Fibroblast of skin of left biceps (primary cell): ENCODE data around the gene KRT76.
"Not testable (repeated sequence)": the region's sequence is repeated elsewhere in the genome, so short reads cannot be mapped to it uniquely, and the experiment has no call there.

ENCODE experiments used
- DNase-seq, 2 experiments: peaks; one replicate each; pipeline ENCODE4 v3.0.0-alpha.2; 2013; ENCODE audit warnings: low read depth in 2 of 2

Gene KRT76

DNA sequence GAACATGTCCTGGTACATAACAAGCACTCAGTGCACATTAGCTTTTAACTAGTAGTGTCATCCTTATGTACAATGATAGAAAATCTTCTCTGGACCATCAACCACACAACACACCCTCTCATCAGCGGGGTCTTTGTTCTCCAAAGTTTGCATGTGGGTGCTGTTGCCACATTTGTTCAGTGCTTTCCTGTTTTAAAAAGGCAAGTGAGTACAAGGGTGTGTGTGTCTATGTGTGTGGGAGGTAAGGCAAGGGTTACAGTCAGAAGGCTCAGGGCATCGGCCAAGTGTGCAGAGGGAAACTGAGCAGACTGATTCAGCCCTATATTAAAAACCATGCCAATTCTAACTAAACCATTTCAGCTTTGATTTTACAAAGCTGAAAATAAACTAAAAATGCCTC is 17.9 kb downstream of the KRT76 start:
- no peak for DNase-seq

DNA sequence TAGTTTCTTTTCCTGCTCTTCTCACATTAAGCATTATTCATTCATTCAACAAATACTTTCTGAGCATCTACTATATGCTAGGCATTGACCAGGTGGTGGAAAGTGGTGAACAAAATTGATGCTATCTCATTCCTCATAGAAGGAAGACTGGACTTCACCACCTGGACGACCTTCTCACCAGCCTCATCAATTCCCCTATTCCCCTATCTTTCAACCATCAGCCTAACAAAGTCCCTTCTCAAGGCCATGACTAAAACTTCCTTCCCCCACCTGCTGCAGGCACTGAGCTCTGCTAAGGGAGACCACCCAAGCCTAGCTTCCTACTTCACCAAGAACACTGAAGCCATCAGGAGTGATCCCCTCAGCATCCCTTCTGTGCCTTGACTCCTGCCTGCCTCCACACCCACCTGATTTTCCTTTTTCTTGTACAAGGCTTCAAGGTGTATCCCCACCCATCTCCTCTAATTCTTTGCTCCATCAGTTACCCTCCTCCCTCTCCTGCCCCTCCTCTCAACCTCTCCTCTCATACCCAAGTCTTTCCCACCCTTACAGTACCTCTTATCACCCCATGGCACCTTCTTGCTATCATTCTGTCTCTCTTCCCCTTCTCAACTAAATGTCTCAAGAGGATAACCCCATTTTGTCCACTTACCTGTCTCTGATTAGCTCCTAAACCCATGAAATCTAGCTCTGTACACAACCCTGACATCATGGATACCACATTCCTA is 19.5 kb downstream of the KRT76 start:
- no peak for DNase-seq

DNA sequence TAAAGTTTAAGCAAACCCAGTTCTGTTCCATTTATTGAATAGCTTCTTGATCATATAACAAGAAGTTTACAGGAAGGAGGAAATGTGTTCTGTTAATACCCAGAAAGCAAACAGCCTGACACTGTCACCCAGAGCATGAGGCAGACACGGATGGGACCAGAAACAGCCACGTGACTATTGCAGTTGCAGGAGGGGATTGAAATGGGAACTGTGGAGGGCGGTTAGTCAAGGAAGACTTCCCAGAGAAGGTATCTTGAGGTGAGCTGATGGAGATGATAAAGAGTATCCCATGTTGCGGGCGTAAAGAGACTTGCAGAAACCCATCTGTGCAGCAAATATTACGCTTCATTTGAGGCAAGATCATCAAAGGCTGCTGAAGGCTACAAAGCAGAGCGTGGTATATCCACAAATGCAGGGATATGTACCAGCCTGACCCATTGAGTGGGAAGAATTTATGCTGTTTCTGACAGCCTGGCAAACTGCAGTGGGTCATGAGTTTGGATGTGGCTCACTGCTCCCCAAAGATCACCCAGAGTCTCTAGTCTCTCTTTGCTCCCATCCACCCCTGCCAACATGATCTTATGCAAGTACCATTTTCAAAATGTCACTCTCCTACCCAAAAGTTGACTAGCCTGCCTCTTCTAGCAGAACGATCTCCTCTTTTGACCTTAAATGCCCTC is 20.7 kb downstream of the KRT76 start:
- no peak for DNase-seq

DNA sequence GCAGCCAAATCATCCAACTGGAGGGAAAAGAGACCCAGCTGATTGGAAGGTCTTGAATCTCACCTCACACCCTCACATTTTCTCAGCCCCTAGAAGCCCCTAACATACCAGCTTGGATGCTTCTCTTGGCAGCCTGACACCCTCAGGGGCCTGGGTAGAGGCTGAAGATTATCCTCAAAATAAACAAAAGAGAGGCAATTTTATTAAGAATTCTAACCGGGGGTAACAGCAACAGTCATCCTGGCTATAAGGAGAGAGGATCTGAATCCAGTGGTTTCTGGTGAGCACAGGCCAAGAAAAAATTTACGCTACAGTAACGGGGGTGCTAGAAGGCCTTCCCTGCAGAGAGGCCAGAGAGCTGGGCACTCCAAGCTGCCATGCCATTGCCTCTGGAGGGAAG is 21.6 kb downstream of the KRT76 start:
- no peak for DNase-seq

DNA sequence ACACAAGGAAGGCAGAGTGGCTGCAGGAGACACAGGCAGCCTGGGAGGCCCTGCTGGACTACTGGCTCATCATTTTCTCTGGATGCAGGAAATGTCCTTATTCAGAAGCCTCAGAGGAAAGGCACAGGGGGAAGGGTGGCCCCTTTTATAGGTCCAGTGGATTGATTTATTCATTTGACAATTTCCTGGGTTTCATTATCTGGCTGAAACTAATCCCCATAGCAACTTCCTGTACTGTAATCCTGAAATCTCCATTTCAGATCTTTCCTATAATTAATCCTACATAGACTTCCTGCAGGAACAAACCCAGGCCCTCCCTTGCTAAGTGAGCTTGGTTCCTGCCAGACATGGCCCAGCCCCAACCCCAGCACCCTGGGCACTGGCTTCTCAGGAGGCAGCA is 23.0 kb downstream of the KRT76 start:
- no peak for DNase-seq

DNA sequence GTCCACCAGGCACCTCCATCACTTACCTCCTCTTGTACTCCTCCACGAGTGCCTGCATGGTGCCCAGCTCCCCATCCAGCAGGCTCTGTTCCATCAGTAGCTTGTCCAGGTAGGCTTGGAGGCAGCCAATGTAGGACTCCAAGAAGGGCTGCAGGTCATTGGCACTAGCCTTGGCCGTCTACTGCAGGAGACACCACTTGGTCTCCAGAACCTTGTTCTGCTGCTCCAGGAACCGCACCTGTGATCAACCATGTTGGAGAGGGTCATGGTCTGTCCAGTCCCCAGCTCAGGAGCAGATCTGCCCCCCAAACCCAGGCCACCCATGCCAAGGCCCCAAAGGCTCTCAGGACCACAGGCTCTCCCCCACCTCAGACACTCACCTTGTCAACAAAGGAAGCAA is 23.9 kb downstream of the KRT76 start:
- no peak for DNase-seq

DNA sequence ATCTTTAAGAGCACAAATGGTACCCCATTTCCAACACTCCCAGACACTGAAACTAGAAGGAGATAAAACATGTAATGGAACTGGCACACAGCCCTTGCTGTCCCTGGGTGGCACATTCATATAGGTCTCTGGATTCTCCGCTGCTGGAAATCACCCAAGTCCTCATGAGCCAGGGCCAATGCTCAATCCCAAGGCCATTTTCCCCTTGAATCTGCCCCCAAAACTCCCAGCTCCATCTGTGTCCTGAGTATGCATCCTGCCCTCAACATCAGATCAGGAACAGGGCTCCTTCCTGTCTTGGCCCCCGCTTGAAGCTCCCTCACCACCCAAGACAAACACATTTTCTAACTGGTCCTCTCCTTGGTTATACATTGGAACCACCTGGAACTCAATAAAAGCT is 24.6 kb downstream of the KRT76 start:
- DNase-seq: no peak

DNA sequence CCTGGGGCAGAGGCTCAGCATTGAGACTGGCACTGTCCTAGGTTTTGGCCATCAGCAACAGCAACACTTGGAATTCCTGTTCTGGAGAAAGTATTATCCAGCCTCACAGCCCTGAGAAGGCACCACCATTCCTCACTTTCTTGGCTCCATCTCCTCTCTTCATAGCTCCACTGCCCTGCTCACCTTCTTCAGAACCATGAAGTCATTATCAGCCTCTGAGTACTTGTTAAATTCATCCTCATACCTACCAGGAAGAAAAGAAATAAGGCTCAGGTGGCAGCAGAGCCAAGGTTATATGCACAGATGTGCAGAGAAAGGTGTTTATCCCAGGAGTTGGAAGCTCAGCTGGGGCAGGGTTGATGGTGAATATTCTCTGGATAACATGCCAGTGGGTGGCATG is 25.4 kb downstream of the KRT76 start:
- no peak for DNase-seq

DNA sequence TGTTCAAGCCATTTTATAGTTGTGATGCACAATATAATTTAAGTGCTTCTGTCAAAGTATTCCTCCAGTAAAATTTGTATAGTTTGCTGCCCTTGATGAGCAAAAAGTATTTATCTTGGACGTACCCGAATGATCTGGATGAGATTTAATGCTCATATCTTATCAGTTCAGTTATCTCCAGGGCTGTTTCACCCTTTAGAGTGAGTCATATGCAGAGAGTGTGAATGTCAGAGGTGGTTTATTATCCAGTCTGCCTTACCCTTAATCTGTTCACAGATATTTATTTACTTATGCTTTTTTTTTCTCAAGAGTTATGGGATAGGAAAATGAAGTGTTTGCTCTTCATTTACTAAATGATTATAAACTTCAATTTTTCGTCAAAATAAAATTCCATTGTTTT is 26.6 kb downstream of the KRT76 start:
- DNase-seq: not testable (repeated sequence)

DNA sequence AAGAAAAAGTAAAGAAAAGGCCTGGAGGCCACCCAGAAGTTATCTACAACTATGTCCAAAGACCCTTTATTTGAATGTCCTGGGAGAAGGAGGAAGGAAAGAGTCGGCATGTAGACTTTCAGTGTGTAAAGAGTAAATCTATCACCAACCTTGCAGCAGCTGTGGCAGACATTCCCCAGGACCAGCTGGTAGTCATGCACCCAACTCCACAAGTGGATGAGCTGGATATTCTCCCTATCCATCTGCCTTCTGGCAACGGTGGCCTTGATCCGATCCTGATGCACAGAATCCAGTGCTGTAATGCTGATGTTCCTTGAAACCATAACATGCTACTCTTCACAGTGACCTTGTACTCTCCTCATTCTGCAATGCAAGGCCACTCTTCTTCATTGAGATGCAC is 27.3 kb downstream of the KRT76 start:
- DNase-seq: no peak

DNA sequence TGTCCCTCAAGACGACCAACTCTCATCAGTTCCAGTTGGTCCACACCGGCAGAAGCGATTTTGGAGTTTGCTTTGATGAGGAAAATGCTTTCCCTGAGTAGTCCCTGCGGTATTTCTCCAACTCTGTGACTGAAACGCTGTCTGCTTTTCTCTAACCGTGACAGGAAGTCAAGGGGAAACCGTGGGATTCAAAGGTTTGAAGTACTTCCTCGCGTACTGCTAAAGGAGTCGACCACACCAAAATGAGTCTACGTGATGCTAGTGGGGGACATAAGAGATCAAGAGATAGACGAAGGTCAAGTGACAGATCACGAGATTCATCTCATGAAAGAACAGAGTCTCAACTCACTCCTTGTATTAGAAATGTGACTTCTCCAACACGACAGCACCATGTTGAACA is 28.6 kb downstream of the KRT76 start:
- DNase-seq: no peak

DNA sequence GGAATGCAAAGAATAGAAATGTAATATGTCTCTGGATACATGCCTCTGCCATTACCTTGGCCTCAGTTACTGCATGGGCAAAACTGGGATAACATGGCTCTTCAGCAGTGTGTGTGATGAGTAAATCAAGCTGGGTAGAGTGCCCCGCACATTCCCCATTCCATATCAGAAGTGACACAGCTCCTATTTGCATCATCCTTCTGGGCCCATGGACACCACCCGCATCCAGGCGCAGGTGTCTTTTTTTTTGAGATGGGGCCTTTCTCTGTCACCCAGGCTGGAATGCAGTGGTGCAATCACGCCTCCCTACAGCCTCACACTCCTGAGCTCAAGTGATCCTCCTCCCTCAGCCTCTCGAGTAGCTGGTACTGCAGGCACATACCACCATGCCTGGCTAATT is 31.6 kb downstream of the KRT76 start:
- DNase-seq: no peak

DNA sequence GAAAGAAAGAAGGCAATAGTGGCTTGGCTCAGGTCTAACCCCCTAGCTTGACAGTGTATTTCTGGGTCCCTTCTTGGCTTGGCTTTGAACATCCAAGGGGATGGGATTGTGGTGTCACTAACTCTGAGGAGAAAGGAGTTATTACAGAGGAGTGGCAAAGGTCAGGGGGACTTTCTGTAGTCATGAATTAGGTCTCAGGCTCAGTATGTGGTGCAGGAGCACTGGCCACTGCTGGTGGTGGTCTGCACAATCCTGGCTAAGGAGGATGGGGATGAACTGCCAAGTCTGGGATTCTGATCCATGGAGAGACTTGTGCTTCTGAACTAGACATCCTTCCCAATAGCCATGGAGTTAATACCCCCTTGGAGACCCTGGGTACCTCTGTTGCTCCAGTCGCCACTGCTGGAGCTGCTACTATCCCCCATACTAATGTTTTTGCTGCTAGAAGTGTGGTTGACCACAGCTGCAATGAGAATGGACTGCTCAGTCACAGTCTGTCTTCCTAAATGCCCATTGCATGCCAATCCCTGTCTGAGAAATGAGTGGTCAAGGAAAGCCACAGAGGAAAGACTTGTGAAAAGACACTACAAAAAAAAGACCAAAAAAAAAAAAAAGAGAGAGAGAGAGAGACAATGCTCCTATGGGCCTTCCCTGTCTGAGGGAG is 32.5 kb downstream of the KRT76 start:
- DNase-seq: no peak

DNA sequence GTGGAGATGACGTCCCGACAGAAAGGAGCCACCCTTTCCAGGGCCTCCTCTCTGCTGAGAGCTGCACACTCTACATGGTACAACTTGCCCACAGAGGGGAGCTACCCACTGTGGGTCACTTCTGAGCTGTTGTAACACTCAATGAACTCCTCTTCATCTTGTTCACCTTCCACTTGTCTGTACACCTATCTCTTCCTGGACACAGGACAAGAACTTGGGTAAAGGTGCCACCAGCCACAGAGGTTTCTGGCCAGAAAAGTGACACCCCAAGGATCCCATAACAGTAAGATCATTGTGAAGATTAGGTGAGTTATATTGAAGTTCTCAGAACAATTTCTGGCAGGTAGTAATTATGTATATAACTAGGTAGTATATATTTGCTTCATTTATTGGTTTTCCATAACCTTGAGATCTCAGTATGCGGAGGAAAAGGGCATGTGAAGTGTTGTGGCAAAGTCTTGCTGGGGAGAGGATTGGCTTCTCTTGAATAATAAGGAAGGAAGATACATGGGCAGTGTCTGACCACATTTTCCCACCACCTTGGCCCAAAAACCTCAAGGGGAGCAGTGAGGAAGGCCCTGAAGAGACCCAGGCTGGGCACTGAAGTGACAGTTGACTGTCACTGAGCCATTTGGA is 34.2 kb downstream of the KRT76 start:
- no peak for DNase-seq

DNA sequence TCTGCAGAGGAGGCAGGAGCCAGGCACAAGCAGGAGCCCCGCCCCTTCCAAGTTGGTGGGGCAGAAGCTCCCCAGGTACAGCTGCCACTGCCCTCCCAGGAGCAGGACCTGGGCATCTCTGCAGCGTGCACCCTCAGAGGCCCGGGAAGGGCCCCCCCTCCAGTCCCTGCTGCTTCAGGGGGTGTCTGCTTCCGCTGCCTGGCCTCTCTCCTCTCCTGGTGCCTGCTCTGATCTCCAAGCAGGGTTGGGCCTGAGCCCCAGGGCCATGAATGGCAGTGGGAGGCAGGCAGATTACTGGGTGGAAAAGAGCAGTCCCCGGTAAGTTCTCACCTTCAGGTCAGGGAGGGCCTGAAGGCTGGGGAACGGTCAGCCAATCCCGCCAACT is 35.0 kb downstream of the KRT76 start:
- DNase-seq: no peak

DNA sequence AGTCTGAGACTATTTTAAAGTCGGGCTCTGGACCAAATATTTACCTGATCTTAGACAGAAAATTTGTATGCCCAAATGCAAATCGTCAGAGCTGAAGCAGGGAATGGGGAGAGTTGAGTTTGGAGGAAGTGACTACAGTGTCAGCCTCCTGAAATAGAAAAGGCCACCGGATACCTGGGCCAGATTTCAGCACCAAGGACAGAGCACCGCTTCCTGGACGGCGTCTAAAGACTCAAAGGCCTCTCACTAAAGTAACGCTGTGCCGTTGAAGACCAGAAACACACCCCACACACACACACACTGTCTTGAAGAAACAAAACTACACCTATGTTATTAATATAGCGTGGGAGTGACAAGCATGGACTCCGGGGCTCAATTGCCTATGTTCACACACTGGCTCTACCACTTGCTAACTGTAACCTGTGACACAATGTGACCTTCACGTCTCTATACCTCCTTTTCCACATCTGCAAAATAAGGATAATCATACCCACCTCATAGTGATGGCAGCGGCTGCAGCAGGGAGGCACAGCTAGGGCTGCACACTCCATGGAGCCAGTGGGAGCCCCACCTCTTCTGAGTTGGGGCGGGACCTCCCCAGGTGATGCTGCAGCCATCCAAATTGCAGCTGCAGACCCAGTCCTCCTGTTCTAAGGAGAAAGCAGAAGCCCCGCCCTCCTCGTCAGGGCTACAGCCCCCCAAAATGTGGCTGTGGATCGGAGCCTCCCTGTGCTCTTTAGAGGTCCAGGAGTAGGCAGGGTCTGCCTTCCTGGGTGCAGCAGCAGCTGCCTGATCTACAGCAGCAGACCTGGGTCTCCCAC is 35.6 kb downstream of the KRT76 start:
- peak; percentile 9 to 13 for DNase-seq

DNA sequence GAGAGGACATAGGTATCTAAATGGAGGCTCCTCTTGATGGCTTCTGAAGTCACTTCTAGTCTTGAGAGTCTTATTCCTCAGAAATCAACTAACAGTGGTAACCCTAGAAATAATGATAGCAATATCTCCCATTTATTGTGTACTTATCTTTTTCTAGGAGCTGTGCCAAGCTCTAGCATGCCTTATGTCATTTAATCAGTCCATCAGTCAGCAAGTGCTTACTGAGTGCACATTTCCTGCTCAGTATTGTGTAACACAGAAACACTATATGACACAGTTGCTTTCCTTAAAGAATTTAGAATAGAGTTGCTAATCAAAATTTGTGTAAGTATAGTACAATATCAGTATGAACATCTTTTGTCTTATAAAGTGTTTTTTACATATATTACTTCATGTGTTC is 36.6 kb downstream of the KRT76 start:
- no peak for DNase-seq

DNA sequence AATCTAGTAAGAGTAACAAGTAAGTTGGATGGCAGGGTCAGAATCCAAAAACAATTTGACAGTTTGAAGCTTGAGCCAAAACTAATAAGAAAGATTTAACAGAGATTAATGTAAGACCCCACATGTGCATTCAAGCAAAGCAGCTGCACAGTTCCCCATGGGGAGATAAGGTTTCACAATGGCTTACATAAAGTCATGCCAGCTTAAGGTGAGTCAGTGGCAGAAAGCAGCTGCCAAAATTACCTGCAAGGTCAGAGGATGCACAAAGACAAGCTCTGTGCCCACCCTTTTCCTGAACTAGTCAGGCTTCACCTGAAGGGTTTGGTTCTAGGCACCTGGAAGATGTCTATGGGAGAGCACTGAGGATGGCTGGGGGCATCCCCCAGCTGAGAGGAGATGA is 37.2 kb downstream of the KRT76 start:
- no peak for DNase-seq

DNA sequence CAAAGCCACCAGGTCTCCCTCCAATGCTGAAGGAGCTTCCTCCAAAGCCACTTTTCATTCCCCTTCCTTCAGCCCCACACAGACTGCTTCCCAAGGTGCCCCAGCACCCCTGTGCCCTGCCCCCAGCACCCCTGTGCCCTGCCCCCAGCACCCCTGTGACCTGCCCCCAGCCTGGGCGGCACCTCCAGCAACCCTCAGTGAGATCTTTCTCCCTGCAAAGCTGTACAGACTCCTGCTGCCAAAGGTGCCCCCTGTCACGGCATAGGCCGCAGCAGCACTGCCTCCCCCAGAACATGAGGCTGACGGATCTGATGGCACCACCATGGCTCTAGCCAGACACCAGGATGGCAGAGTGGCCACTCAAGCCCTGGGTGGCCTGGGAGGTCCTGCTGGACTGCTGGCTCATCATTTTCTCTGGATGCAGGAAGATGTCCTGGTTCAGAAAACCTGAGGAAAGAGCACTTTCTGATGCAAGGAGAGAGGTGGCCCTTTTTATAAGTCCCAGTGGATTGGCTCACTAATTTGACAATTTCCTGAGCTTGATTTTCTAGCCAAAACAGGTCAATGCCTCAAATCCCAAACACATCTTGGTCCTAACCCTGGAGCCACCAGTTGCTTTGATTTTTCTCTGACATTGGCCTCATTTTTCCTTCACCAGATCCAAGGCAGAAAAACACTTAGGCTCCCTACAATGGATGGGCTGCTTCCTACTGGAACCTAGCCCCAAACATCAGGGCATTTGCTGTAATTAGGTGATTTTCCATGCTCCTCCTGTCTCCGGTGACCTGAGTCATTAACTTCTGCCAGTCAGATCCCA is 41.1 kb downstream of the KRT76 start:
- no peak for DNase-seq

DNA sequence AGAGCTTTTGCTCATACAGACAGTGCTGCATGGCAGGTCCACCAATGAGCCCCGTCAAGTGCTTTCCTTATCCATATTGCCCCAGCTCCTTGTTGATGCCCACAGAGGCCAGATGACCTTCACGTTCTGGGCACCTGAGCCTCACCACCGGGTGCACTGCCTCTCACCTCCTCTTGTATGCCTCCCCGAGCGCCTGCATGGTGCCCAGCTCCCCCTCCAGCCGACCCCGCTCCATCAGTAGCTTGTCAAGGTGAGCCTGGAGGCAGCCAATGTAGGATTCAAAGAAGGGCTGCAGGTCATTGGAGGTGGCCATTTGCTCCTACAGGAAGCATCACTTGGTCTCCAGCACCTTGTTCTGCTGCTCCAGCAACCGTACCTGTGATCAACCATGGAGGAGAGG is 42.0 kb downstream of the KRT76 start:
- DNase-seq: no peak

DNA sequence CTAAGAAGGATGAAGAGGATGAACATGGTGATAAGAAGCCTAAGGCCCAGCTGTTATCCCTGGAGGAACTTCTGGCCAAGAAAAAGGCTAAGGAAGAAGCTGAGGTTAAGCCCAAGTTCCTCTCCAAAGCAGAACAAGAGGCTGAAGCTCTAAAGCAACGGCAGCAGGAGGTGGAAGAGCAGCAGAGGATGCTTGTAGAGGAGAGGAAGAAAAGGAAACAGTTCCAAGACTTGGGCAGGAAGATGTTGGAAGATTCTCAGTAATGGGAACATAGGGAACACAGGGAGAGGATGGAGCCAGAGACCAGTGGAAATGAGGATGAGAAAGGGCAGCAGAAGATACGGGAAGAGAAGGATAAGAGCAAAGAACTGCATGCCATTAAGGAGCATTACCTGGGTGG is 46.4 kb downstream of the KRT76 start:
- no peak for DNase-seq
